Vagina (tissue), 2 donors: ENCODE data around the gene ETV4.

Source experiments
- POLR2A ChIP-seq, 2 donors: fragments of 450-650 bp; IDR thresholded peaks; one replicate each; pipeline ENCODE4 v1.6.1; 2017; ENCODE audit warnings: antibody characterized with exemption in 2 of 2, mild to moderate bottlenecking in 2 of 2, moderate library complexity in 2 of 2
- TF ChIP-seq, protein P1 (sequence below), 3 experiments: fragments of 450-650 bp in 2 of 3; fragments of 200-600 bp in 1 of 3; sonication (generic) in 1 of 3; IDR thresholded peaks; one replicate each; pipeline ENCODE4 v1.5.1; 2017 to 2019; ENCODE audit warnings: antibody characterized with exemption in 3 of 3, mild to moderate bottlenecking in 2 of 3, moderate library complexity in 2 of 3

DNA sequence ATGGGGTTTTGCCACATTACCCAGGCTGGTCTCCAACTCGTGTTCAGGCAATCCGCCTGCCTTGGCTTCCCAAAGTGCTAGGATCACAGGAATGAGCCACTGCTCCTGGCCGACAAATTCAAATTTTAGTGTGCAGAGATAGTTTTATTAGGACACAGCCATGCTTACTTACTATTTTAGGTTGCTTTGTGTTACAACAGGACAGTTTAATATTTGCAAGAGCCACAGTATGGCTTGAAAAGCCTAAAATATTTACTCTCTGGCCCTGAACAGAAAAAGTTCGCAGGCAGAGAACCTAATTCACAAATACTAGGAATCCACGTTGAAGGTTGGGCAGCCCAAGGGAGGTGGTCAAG is 12.6 kb upstream of the ETV4 start:
- TF ChIP-seq, protein P1, sequence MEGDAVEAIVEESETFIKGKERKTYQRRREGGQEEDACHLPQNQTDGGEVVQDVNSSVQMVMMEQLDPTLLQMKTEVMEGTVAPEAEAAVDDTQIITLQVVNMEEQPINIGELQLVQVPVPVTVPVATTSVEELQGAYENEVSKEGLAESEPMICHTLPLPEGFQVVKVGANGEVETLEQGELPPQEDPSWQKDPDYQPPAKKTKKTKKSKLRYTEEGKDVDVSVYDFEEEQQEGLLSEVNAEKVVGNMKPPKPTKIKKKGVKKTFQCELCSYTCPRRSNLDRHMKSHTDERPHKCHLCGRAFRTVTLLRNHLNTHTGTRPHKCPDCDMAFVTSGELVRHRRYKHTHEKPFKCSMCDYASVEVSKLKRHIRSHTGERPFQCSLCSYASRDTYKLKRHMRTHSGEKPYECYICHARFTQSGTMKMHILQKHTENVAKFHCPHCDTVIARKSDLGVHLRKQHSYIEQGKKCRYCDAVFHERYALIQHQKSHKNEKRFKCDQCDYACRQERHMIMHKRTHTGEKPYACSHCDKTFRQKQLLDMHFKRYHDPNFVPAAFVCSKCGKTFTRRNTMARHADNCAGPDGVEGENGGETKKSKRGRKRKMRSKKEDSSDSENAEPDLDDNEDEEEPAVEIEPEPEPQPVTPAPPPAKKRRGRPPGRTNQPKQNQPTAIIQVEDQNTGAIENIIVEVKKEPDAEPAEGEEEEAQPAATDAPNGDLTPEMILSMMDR (IDR thresholded peaks at IDR 0.05): no peak
- no peak for TF ChIP-seq POLR2A (IDR thresholded peaks at IDR 0.05)
